NOMO-1 treated with dmso at 0.1 percent for 144 hours (cell line): Measurements from ENCODE around the gene SLC44A1.

ENCODE experiments used
- DNase-seq: peaks from one replicate; lab custom pipeline; 2025; ENCODE audit not compliant: unreplicated experiment; lab: John Stamatoyannopoulos, UW

Gene SLC44A1

GRCh38 chr9:105331160-105331559 lies 86.7 kb downstream of the SLC44A1 start:
- no peak for DNase-seq

DNA sequence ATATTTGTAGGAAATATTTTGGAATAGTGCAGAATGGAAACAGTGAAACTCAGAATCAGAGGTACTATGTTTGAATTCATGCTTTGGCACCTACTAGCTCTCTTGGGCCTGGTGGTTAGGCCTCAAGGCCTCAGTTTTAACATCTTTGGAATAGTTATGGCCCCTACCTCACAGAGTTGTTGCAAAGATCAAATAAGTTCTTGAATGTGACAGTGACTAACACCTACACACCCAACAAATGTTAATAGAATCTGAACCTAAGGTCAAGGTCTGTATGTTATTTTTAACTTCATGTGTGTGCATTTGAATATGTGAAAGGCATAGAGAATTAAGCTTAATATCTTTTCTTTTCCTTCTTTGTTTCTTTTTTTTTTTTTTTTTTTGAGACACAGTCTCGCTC lies 87.3 kb downstream of the SLC44A1 start:
- DNase-seq = no peak

DNA sequence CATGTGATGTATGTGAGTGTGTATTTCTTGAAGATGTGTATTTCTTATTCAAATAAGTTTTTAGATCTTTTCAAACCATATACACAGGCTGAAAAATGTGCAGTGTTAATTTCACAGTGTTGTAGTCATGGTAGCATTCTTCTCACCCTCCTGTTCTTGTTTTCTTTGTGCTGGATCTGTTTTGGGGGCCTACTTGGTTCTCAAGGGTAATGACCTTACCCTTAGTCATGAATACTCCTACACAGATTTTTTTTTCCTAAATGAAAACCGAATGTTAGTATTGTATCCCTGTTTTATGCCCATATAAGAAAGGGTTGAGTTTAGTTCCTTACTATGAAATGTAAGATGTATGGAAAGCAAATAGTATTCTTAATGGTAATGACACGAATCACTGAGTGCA lies 88.0 kb downstream of the SLC44A1 start:
- DNase-seq = no peak

- DNase-seq = no peak
Measured at GRCh38 chr9:105333076-105333475, 88.6 kb downstream of the SLC44A1 start.

DNA sequence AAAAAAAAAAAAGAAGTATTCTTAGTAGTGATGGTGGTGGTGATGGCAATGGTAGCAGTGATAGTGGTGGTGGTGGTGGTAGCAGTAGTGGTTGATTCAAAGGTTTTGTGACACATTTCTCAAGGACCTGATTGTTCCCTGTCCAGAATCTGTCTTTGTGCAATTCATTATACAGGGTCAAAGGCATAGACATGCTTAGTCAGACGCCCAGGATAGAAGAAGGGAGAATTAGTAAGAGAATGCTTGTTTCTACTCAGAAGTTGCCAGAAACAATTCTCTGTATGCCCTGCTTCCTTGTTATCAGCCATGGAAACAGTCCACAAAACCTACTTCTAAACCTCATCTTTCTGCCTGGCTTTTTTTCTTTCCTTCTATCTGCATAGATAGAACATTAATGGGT lies 89.4 kb downstream of the SLC44A1 start:
- no peak for DNase-seq

DNA sequence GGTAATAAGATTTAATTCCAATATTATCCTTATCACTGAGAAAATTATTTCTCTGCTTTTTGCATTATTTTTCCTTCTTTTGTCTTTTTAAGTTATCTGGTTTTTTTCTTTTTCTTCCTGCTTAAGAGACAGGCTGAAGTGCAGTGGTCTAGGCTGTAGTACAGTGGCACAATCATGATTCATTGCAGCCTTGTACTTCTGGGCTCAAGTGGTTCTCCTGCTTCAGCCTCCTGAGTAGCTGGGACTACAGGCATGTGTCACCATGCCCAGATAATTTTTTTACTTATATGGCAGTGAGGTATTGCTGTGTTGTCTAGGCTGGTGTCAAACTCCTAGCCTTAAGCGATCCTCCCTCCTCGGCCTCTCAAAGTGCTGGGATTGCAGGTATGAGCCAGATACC lies 93.9 kb downstream of the SLC44A1 start:
- DNase-seq = no peak

DNA sequence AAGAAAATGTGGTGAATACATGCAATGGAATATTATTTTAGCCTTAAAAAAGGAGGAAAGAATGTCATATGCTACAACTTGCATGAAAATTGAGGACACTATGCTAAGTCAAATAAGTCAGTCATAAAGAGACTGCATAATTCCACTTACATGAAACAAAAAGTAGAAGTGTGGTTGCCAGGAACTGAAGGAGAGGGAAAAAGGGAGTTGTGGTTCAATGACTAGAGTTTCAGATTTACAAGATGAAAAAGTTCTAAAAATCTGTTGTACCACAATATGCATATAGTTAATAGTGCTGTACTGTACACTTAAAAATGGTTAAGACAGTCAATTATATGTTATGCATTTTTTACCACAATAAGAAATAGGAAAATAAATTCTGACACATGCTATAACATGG lies 95.4 kb downstream of the SLC44A1 start:
- DNase-seq = no peak

DNA sequence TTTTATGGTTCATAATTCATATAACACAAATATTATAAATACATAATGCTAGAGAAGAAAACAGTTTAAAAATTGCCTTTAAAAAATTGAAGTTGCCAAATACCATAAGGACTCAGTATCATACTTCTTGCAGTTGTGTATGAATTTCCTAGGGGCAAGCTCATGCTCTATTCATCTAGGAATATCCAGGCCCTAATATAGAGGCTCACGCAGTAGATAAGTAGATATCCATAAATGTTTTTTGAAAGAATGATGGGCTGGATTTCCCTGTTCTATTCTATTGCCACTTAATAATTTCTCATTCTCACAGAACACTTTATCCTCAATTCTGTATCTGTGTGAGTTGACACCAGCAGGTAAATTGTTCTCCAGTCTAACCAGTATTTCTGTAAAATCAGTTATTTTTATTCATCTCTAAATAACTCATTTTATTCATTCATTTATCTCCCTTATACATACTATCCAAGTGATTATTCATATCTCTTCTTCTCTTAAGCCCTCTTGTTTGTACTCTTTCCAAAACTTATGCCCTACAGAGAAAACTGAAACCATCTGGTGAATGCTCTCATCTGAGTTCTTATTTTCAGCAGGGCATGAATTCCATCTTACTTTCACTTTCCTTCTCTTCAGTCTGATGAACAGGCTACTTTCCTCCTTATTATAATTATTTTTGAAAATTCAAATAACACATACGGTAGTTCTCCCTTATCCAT lies 97.1 kb downstream of the SLC44A1 start:
- DNase-seq = no peak

DNA sequence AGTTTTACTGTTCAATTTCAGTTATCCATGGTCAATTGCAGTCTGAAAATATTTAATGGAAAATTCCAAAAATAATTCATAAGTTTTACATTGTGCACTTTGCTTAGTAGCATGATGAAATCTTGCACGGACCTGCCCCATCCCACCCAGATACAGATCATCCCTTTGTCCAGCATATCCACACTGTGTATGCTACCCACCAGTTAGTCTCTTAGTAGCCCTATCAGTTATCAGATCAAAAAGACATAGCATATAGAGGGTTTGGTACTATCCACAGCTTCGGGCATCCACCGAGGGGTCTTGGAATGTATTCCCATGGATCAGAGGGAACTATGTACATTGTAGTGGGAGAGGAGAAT lies 97.7 kb downstream of the SLC44A1 start:
- DNase-seq = no peak

DNA sequence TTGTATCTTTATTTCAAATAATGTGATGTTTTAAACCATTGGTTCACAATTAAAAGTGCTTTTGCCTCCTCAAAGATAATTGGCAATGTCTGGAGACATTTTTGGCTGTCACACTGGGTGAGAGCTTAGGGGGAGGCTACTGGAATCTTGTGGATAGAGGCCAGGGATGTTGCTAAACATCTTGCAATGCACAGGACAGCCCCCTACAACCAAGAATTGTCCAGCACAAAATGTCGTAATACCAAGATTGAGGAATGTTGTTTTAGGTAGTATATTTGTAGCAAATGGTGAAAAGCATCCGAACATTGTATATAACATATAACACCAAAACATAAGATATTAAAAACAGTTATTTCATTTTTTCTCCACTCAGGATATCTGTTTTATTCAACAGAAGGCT lies 99.8 kb downstream of the SLC44A1 start:
- no peak for DNase-seq

DNA sequence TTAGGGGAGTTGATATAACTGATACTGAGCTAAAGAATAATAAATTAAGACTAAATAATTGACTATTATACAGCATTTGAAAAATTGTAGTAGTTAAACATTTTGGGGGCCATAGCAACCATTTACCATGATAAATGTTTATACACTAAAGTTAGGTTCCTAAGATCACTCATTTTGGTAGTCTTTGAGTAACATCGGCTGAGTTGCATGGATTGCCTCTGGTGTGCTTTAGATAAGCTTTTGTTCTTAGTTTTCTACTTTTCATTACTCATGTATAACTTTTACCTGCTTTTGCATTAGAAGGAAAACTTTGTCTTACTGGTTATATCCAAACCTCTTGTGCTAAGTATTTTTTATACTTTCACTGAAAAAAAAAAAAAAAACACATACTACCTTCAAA lies 101.2 kb downstream of the SLC44A1 start:
- no peak for DNase-seq

DNA sequence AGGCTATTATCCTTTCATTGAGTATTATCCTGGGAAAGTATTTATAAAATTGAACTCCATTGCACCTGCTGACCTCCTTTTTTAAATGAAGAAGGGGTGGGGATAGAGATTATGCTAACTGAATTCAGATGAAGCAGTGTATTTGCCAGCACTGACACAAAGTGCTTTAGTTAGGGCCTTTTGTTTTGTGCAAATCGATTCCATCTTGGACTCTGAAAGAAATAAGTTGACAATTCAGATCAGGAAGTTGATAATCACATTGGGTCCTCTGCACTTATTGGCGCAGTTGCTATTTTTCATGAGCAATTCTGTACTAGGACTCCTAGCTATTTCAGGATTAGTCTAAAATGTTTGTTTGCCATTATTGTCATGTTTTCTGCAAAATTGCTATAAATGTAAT lies 101.8 kb downstream of the SLC44A1 start:
- no peak for DNase-seq

DNA sequence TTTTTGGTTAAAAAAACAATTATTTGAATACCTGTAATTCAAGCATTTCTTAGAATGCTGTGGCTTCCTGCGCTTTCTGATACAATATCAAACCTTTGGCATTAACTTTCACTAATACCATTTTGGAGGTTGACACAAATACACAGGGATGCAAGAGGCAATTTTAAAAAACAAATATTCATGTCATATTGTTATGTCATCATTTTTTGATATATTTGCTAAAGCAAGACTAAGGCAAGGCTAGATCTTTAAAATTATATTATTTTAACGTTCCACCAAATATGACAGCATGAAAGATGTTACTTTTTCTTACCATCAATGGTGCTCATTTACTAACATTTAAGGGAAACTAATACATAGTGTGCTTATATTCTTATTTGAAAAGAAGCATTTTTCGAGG lies 110.0 kb downstream of the SLC44A1 start:
- DNase-seq = no peak

- no peak for DNase-seq
Measured at GRCh38 chr9:105355781-105356180, 111.3 kb downstream of the SLC44A1 start.

DNA sequence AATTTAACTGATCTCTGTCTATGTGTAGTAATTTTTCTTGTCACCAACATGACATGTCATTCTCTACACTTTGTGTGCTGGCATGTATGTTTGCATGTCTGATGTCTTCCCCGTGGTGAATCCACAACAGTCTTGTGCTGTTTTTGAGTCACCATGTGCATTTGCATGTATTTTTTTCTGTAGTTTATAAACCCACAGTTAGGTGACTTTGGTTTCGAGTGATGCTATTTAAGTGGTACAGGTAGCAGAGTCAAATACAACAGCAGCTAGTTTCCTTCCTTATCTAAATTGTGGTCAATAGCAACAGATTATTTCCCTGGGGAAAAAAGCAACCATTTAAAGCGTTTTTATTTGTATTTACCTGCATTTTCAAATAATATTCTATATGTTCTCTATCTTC lies 113.5 kb downstream of the SLC44A1 start:
- DNase-seq = no peak

DNA sequence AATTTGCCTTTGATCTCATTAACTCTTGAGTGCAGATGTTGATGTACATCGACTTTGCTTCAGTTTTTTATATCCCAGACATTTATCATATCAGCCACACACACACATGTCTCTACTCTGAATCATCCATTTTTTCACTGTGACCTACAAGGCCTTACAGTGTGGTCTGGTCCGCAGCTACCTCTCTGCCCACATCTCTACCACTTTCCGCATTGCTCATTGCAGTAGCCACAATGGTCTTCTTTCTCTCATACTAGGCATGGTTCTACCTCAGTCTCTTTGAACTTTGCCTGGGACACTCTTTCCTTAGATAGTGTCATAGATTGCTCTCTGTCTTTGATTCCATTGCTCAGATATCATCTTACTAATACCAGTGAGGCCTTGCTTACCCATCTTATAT lies 115.4 kb downstream of the SLC44A1 start:
- DNase-seq = no peak

GRCh38 chr9:105360344-105360743 lies 115.9 kb downstream of the SLC44A1 start:
- DNase-seq = no peak

DNA sequence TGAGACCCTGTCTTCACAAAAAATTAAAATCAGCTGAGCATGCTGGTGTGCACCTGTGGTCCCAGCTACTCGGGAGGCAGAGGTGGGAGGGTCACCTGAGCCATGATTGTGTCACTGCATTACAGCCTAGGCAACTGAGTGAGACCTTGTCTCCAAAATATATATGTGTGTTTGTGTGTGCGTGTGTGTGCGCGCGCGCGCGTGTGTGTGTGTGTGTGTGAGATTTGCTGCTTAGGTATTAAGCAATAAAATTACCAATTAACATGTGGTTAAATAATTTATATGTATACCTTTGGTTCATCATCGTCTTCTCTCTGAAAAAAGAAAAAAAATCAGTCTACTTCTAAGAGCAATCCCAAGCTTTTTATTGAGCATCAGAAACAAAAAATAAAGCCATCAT lies 117.4 kb downstream of the SLC44A1 start:
- DNase-seq = no peak

DNA sequence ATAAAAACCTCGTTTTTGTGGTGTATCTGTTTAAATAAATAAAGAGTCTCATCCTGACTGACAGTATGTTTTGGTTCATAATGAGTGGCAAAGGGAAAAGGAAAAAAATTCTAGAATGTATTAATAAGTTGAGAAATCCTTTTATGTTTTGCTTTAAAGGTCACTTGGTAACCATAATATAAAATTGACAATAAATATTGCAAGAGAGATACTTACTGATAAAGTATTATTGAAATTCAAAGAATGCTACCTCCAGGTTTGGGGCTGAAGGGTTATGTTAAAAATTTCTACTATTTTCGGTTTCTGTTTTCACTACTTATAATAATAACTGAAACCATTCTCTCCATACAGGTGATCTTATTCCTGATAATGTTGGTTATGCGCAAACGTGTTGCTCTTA lies 118.0 kb downstream of the SLC44A1 start:
- DNase-seq = no peak

DNA sequence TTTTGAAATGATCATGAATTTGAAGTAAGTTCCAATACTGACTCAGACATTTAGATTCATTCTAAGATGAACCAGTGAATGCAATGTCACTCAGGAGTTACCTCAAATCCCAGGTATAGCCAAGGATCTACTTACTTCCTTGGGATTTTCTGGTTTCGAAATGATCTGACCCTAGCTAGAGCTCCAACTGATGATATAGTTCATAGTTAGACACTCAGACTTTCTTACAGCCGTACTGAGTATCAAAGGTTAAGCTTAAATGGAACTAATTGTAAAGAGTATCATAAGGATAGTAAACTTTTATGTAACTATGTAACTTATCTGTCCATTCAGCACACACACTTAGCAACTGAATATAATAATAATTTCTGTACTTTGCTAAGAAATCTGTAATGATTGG lies 119.4 kb downstream of the SLC44A1 start:
- no peak for DNase-seq

DNA sequence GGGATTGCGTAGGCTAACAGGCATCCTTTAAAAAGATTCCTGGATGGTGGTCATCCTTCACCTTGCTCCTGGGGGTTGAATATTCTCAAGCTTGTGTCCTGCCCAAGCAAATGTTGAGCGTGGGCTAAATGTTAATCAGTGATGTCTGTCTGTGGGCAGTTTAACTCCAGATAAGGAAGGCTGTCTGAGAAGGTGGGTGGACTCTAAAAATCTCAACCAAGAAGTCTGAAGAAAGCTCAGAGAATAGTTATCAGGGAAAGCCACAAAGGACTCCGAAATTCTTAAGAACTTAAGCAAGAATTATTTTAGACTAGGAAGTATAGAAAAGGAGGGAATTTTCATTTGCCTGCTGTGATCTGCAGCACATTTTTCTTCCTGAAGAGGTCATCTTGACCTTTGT lies 125.5 kb downstream of the SLC44A1 start:
- DNase-seq = no peak

GRCh38 chr9:105373723-105374122 lies 129.3 kb downstream of the SLC44A1 start:
- DNase-seq = no peak

- no peak for DNase-seq
Measured at GRCh38 chr9:105375323-105375722, 130.9 kb downstream of the SLC44A1 start.

DNA sequence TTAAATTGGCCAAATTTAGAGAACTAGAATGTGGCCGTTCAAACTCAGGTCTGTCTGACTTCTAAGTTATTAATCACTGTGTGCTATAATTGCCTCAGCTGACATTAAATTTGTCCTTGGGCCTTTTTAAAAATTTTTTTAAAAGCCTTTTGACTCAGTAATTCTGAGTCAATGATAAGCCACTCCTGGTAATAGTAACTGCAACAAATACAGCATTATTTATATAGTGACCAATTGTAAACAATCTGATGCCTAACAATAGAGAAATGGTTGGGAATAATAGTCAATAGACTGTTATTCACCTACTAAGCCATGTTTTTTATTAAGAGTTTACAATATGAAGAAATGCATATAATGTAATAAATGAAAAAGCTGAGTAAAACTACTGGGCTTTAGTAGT lies 132.4 kb downstream of the SLC44A1 start:
- DNase-seq = no peak
